ENCODE data around the gene PINLYP.
"Not testable (repeated sequence)": the region's sequence is repeated elsewhere in the genome, so short reads cannot be mapped to it uniquely, and the experiment has no call there.

Gene PINLYP

GRCh38 chr19:43582495-43582894, 6.9 kb downstream of the PINLYP start:
- no peak for DNase-seq

DNA sequence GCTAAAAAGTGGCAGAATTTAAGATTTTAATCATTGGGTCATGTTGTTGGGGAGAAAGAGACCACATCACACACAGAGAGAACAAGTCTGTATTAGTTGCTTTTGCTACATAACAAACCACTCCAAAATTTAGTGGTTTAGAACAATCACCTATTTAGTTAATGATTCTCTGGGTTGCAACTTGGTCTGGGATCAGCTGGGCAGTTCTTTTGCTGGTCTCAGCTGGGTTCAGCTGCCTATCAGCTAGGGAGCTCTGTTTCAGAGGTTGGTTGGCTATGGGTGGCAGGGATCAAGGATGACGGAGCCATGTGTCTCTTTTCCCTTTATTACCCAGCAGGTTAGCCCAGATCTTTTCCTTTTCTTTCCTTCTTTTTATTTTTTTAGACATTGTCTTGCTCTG, 8.9 kb downstream of the PINLYP start:
- DNase-seq = no peak

- no peak for DNase-seq
Observed at GRCh38 chr19:43586346-43586745, 10.7 kb downstream of the PINLYP start.

GRCh38 chr19:43587029-43587428, 11.4 kb downstream of the PINLYP start:
- DNase-seq = not testable (repeated sequence)

DNA sequence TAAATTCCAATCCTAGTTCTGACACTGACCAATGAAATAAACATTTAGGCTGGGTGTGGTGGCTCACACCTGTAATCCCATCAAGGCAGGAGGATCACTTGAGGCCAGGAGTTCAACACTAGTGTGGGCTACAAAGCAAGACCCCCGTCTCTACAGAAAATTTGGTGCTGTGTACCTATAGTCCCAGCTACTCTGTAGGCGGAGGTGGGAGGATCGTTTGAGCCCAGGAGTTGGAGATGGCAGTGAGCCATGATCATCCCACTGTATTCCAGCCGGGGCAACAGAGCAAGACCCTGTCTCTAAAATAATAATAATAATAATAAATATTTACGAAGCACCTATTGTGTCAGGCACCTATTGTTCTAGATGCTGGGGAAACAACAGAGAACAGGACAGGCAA, 13.7 kb downstream of the PINLYP start:
- no peak for DNase-seq

DNA sequence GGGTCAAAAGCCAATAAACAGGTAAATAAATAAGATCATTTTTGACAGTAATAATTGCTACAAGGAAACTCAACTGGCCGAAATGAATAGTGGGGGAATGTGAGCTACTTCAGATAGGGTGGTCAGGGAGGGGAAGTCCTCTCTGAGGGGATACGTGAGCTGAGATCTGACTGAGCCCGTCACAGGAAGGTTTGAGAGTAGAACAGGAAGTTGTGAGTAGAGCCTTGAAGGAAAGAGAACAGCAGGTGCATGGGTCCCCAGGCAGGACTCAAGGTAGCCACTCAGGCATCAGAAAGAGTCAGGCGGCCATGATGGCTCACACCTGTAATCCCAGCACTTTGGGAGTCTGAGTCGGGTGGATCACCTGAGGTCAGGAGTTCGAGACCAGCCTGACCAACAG, 14.1 kb downstream of the PINLYP start:
- DNase-seq = no peak

DNA sequence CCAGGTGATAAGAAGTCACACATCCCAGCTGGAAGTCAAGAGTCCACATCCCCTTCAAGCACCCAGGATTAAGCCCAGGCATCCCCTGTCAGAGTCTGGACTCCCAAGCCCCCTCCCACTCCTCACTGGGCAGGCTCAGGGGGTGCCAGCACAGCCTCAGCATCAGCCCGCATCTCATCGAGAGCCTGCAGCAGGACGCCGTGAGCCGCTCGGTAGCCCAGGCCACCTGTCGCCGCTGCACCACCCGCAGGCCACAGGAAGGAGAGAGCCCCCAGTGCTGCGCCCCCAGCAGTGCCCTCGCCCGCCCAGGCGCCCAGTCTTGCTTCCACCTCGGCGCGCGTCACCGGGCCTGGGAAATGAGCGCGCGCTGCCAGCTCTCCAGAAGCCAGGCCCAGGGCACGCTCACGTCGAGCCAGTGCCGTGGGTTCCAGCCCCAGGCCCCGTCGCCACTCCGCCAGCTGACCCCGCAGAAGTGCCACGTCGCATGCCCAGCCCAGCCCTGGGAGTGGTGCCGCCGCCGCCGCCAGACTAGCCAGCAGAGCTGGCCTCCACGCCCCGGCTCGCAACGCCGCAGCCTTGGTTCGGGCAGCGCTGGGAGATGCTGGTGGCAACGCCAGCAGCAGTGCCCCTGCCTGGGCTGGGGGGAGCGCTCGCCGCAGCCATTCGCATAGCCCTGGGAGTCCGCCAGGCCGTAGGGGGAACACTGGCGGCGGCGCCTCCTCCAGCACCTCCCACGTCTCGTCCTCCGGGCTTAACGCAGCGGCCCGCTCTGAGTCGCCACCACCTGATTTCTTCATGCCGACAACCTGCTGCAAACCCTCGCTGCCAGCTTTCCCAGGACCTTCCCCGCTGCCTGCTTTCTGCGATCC, 16.5 kb downstream of the PINLYP start:
- DNase-seq = no peak

DNA sequence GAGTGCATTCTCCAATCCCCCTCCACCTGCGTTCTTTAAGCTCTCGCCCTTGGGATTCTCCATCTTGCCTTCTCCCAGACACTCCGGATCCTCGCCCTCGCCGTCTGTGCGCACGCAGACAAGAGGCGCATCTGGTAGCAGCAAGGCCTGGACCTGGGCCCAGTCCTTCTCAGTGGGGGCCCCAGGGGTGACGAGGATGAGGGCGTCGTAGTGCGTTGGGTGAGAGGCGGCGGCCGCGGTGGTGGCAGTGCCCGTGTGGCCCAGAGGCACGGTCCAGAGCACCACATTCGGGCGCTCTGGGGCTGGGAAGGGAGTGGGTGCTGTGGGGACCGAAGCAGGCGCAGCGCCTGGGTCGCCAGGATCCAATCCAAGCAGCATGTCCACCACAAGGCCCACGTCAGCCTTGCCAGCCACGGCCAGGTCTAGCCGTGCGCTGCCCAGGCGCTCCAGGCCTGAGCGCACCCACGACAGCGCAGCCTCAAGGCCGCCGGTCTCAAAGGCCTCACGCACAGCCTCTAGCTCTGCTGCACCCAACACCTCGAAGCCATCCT, 17.3 kb downstream of the PINLYP start:
- DNase-seq = no peak

GRCh38 chr19:43594081-43594697, 18.6 kb downstream of the PINLYP start:
- DNase-seq = no peak

DNA sequence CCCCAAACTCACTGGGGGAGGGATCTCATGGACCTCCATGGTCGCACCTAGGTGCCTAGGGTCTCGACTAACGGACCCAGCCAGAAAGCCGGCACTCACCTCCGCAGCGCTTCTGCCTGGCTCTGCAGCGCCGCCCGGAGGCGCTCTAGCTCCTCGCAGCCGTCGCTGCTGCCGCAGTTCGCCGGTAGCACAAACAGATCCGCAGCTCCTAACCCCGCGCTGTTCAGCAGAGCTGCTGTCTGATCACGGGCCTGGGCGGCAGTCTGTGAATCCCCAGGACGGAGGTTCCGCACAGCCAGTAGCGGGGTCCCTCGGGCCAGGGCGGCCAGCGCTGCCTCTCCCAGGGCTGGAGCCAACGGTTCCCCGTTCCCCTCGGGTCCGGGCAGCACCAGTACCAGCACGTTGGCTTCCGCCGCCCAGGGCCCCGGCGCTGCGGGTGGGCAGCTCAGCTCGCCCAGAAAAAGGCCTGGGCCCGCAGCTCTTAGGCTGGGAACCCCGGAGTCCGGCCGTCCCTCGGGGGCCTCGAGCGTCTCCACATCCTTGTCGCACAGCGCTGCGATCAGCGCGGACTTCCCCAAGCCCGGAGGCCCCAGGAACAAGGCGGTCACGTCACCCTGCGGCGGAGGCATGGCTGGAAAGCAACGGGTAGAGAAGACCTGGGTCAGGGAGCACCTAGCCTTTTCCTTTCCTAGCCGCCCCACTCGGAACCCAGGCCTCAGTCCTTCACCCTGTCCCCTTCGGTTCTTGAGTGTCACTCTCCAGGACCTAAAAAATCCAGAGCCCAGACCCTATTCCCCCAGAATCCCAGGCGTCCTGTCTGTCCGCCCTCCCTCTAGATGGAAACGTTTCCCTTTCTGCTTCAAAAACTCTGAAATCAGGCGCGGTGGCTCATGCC, 19.4 kb downstream of the PINLYP start:
- DNase-seq = peak; percentile 48 to 89 (median 61)

DNA sequence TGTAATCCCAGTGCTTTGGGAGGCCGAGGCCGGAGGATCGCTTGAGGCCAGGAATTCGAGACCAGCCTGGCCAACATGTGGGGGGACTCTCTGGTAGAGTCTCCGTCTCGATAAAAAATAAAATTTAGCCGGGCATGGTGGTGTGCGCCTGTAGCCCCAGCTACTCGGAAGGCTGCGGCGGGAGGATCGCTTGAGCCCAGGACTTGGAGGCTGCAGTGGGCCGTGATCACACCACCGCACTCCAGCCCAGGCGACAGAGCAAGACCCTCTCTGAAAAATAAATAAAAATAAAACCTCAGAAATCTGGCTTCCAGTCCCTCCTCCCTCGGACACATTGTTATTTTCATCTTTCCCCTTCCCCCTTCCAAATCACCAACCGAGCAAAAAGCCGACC, 20.0 kb downstream of the PINLYP start:
- DNase-seq = no peak

DNA sequence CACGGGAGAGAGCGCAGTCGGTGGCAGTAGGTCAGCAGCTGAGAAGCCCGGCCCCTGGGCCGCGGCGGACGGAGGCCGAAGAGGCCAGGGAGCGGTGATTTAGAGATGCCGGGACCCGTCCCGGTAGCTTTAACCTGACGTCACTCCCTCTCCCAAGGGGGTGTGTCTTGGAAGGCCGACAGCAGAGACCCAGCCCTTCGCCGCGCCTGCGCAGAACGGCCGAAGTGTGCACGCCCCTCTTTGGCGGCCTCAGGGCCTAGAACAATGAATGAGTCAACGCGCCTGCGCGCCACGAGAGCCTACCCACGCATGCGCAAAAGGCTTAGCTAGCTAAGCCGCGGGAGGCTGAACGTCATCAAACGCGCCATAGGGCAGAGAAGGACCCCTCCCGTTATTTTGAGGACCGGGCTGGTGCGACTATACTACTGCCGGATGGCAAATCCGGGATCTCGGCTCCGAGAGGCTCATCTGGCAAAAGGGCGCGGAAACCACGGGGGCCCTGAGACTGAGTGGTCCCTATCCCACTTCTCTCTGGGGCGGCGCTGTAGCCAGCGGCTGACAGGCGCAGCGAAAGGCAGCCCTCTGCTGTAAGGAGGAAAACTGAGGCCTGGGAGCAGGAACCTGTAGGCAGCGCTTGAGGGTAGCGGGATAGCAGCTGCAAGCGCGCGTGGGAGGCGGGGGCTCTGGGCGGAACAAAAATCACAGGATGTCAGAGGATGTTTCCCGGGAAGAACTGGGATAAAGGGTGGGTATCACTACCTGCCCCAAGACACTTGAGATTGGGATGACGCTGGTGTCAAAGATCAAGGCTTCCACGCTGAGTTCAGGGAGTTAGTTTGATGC, 20.6 kb downstream of the PINLYP start, which contains the start of the genes IRGQ and ZNF576:
Gene IRGQ, minus strand, starts transcription at position 136 of the 843 bp plus-strand sequence. CDS start 796 bp downstream, outside the sequence.
Gene ZNF576, plus strand, starts transcription at position 597 of the 843 bp plus-strand sequence. CDS start 514 bp downstream, outside the sequence.
- DNase-seq = peak; percentile 98 to 100 (median 99)

- no peak for DNase-seq
Observed at GRCh38 chr19:43596842-43597461, 21.4 kb downstream of the PINLYP start.

DNA sequence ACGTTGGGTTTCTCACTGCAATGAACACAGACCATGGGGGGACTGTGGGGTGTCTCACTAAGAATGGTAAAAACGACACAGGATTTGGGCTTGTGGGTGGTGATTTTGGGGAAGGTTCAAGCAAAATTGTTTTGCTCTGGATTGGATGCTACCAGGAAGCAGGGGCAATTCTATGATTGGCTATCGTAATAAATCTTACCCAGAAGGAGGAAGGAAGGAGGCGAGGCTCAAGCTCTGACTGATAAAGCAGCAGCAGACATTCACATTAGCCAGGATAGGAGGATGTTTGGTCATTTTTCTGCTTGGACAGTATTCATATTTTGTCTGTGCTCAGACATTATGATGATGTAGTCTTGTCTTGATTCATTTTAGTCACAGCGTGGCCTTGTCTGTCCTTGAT, 22.3 kb downstream of the PINLYP start:
- no peak for DNase-seq

DNA sequence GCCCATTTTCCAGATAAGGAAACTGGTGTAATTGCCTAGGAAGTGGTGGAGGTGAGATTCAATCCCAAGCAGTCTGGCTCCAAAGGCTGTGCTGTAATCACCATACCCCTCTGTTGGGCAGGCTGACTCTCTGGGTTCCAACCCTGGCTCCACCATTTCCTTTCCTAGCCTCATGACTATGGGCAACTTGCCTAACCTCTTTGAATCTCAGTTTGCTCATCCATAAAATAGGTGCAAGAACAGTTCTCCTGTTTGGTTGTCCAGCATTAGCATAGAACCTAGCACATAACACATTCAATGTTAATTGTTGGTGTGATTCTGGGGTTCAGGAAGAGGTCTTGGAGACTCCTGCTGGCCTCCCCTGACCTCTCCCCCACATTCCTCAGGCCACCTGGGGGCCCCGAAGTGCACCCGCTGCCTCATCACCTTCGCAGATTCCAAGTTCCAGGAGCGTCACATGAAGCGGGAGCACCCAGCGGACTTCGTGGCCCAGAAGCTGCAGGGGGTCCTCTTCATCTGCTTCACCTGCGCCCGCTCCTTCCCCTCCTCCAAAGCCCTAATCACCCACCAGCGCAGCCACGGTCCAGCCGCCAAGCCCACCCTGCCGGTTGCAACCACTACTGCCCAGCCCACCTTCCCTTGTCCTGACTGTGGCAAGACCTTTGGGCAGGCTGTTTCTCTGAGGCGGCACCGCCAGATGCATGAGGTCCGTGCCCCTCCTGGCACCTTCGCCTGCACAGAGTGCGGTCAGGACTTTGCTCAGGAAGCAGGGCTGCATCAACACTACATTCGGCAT, 23.0 kb downstream of the PINLYP start:
- no peak for DNase-seq

DNA sequence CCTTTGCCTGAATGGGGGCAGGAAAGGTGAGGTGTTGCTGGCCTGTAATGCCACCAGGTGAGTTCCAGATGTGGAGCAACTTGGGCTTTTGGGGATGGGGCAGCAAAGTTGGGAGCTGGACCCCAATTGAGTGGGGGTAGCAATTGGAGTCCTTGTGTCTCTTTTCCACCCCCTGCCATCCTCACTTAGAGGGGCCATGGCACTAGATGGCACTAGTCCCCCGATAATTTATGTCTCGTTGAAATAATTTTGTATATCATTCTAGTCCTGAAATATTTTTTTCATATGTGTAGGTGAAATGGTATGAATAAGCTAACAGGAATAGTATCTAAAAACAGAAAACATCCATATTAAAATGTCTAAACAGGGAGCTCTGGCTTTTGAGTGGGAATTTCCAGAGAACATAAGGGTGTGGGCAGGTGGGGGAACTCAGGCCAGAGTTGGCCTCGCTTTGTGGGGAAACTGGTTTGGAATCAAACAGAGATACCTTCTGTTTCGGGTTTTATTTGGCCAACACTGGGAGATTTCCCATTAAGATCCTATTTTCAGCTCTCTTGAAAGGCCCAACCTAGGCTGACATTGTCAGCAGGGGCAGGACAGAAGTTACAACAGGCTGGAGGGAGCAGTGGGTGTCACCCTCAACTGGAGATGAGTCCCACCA, 24.2 kb downstream of the PINLYP start:
- no peak for DNase-seq

- not testable (repeated sequence) for DNase-seq
Observed at GRCh38 chr19:43600326-43600725, 24.7 kb downstream of the PINLYP start.

DNA sequence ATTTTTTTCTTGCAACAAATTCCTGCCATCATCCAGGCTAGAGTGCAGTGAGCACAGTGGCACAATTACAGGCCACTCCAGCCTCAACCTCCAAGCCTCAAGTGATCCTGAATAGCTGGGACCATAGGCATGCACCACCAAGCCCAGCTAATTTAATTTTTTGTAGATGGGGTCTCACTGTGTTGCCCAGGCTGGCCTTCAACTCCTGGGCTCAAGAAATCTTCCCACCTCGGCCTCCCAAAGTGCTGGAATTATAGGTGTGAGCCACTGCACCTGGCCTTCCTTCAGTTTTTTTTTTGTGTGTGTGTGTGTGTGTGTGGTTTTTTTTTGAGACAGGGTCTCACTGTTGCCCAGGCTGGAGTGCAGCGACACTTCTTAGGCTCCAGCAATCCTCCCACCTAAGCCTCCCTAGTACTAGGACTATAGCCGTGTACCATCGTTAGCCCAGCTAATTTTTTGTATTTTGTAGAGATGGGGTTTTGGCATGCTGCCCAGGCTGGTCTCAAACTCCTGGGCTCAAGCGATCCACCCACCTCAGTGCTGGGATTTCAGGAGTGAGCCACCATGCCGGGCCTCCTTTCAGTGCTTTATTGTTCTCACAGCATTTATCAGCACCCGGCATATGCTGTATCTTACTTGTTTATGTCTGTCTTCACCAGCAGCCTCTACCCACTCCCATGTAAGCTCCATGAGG, 30.4 kb downstream of the PINLYP start:
- no peak for DNase-seq
